ENCODE measurements around the gene VASN.
"Not testable (repeated sequence)": the region's sequence is repeated elsewhere in the genome, so short reads cannot be mapped to it uniquely, and the experiment has no call there.

- not testable (repeated sequence) for TF ChIP-seq GABPA (IDR thresholded peaks at IDR 0.05; ENCODE audit: low read depth); SUZ12 (IDR thresholded peaks at IDR 0.05; ENCODE audit: unreplicated experiment); REST (IDR thresholded peaks at IDR 0.05; ENCODE audit: low read depth, low read length)
Observed at GRCh38 chr16:4393850-4394249, 22.2 kb downstream of the VASN start.

Measured in GM12878 (cell line).